HG02840 (cell line): ENCODE measurements around the gene JMJD7.

Experiments used
- ATAC-seq: cut with Tn5 transposase; IDR thresholded peaks from one replicate; pipeline ENCODE4 v1.9.1; 2021; ENCODE audit warnings: mild to moderate bottlenecking, moderate library complexity, moderate number of reproducible peaks; ENCODE audit not compliant: unreplicated experiment, low FRiP score

The JMJD7 gene

GRCh38 chr15:41839781-41840491, 12.0 kb downstream of the JMJD7 start:
- no peak for ATAC-seq

- ATAC-seq = no peak
Observed at GRCh38 chr15:41840673-41841072, 12.8 kb downstream of the JMJD7 start.

GRCh38 chr15:41841131-41841530, 13.2 kb downstream of the JMJD7 start:
- ATAC-seq = no peak

GRCh38 chr15:41842229-41842628, 14.3 kb downstream of the JMJD7 start:
- ATAC-seq = no peak

GRCh38 chr15:41843571-41843970, 15.7 kb downstream of the JMJD7 start:
- no peak for ATAC-seq

- ATAC-seq = no peak
Observed at GRCh38 chr15:41844814-41845213, 16.9 kb downstream of the JMJD7 start.

GRCh38 chr15:41847206-41847605, 19.3 kb downstream of the JMJD7 start:
- no peak for ATAC-seq

- no peak for ATAC-seq
Observed at GRCh38 chr15:41847981-41848380, 20.1 kb downstream of the JMJD7 start.

GRCh38 chr15:41848631-41849030, 20.7 kb downstream of the JMJD7 start:
- no peak for ATAC-seq

GRCh38 chr15:41849204-41849603, 21.3 kb downstream of the JMJD7 start:
- ATAC-seq = no peak

- ATAC-seq = no peak
Observed at GRCh38 chr15:41849861-41850260, 22.0 kb downstream of the JMJD7 start.

GRCh38 chr15:41850482-41851166, 22.7 kb downstream of the JMJD7 start:
- ATAC-seq = no peak

- no peak for ATAC-seq
Observed at GRCh38 chr15:41851167-41851523, 23.3 kb downstream of the JMJD7 start.

- no peak for ATAC-seq
Observed at GRCh38 chr15:41851755-41852370, 24.0 kb downstream of the JMJD7 start.

GRCh38 chr15:41852736-41853590, 25.1 kb downstream of the JMJD7 start:
- ATAC-seq = no peak

- ATAC-seq = no peak
Observed at GRCh38 chr15:41853831-41854230, 25.9 kb downstream of the JMJD7 start.

GRCh38 chr15:41854443-41854842, 26.6 kb downstream of the JMJD7 start:
- no peak for ATAC-seq

- no peak for ATAC-seq
Observed at GRCh38 chr15:41855261-41855961, 27.5 kb downstream of the JMJD7 start.

- no peak for ATAC-seq
Observed at GRCh38 chr15:41856262-41856661, 28.4 kb downstream of the JMJD7 start.

- ATAC-seq = no peak
Observed at GRCh38 chr15:41856716-41857115, 28.8 kb downstream of the JMJD7 start.
